ENCODE measurements around the gene TRMT2B. TPM values are rescaled to one million over a fixed set of nuclear protein-coding genes. Genes with fewer than 3 reads are reported as not detected.

The TRMT2B gene
- total RNA-seq, 1 experiment from 2014 or later = 13.7 TPM

- no peaks in the 10 kb centered on the region for H3K27me3 ChIP-seq (ENCODE audit: insufficient read depth, low read length)
- no peak overlapping the region for H3T11ph ChIP-seq (ENCODE audit: low read length)
- H3K4me2 ChIP-seq (ENCODE audit: insufficient read depth, insufficient read length, low read length) = no peak overlapping the region
- DNase-seq = no peak
- no peak overlapping the region for H4K5ac ChIP-seq (ENCODE audit: insufficient read length, low read depth, low read length)
- H3K27ac ChIP-seq (ENCODE audit: insufficient read length, low read depth, low read length) = no peak overlapping the region
- TF ChIP-seq CTCF (conservative IDR thresholded peaks at IDR 0.05) = no peak
- no CpG with 5 or more reads among the region's 5 CpGs for WGBS (ENCODE audit: extremely low coverage, insufficient read length, low lambda C conversion rate)
- no peaks in the 10 kb centered on the region for H4K20me1 ChIP-seq (ENCODE audit: control insufficient read depth, insufficient read depth, insufficient read length)
- H2BK20ac ChIP-seq (ENCODE audit: low read depth, low read length, poor library complexity, severe bottlenecking) = no peak overlapping the region
- H3K9me3 ChIP-seq (ENCODE audit: control insufficient read depth, low read depth, low read length) = peaks cover 46% of the 10 kb centered on the region
- no peak overlapping the region for H2AK5ac ChIP-seq (ENCODE audit: insufficient read length, low read length)
- H2BK120ac ChIP-seq (ENCODE audit: low read depth, low read length, poor library complexity, severe bottlenecking) = no peak overlapping the region
- H3K9ac ChIP-seq (ENCODE audit: extremely low read depth, insufficient read length, low read length) = no peak overlapping the region
- no peak overlapping the region for H4K8ac ChIP-seq (replicated peaks; ENCODE audit: insufficient read length, low read depth, low read length)
- H3K4me1 Mint-ChIP-seq = no peaks in the 10 kb centered on the region
- no peak overlapping the region for H3K4ac ChIP-seq (ENCODE audit: low read depth, low read length)
- no peak overlapping the region for H3K56ac ChIP-seq (ENCODE audit: insufficient read length, low read depth, low read length)
- no peak overlapping the region for H3K4me3 Mint-ChIP-seq
- H2AFZ ChIP-seq (ENCODE audit: low read length) = no peak overlapping the region
- H4K91ac ChIP-seq (ENCODE audit: insufficient read length, low read depth, low read length) = no peak overlapping the region
- no peak overlapping the region; a peak in 1 of 7 replicates for H3K27ac Mint-ChIP-seq
- H3K27me3 Mint-ChIP-seq (ENCODE audit: low read depth) = no peaks in the 10 kb centered on the region
- H3K79me1 ChIP-seq (ENCODE audit: insufficient read depth, low read depth, low read length, poor library complexity, severe bottlenecking) = no peaks in the 10 kb centered on the region
- no peak overlapping the region for H3K14ac ChIP-seq (ENCODE audit: insufficient read depth, low read length)
- H3K4me1 ChIP-seq (ENCODE audit: insufficient read depth, low read length) = no peaks in the 10 kb centered on the region
- H3K36me3 Mint-ChIP-seq (ENCODE audit: insufficient read depth in 1 of 3, low read depth in 3 of 3) = peaks cover 0 to 10% (median 0%) of the 10 kb centered on the region in 3 experiments; a peak in 3 of 7 replicates
- no peak overlapping the region for H2BK5ac ChIP-seq (ENCODE audit: insufficient read length, low read length)
- peaks cover 41 to 46% of the 10 kb centered on the region in 2 experiments for H3K9me3 Mint-ChIP-seq
- no peaks in the 10 kb centered on the region for H3K79me2 ChIP-seq (ENCODE audit: insufficient read depth, low read length)
- no peaks in the 10 kb centered on the region for H3K23me2 ChIP-seq (ENCODE audit: insufficient read length, low read depth, low read length, poor library complexity, severe bottlenecking)
- H3K23ac ChIP-seq (ENCODE audit: insufficient read length, low read depth, low read length) = no peak overlapping the region
- no peak overlapping the region for H3K18ac ChIP-seq (ENCODE audit: insufficient read length, low read depth, low read length)
- H2BK15ac ChIP-seq (ENCODE audit: low read depth, low read length) = no peak overlapping the region
- H2BK12ac ChIP-seq (ENCODE audit: insufficient read length, low read depth, low read length) = no peak overlapping the region
Measured at GRCh38 chrX:100994352-100995281, 57.3 kb downstream of the TRMT2B start.

Measured in H9 (cell line).